PFSK-1 (cell line): ENCODE data around the gene STARD5.

Experiments
- POLR2AphosphoS5 ChIP-seq: IDR thresholded peaks from 2 replicates; pipeline ENCODE4 v1.6.1; 2012; ENCODE audit warnings: low read depth, mild to moderate bottlenecking, control low read depth, low read length, moderate library complexity
- REST ChIP-seq, 2 experiments: IDR thresholded peaks; 2 replicates each; pipeline versions ENCODE4 v1.6.1 to v1.8.0; 2011 to 2012; ENCODE audit warnings: low read depth in 2 of 2, low read length in 2 of 2, control low read depth in 1 of 2, inconsistent platforms in 1 of 2, mild to moderate bottlenecking in 1 of 2, moderate library complexity in 1 of 2; ENCODE audit not compliant: insufficient read depth in 1 of 2
- SIN3A ChIP-seq: IDR thresholded peaks from 2 replicates; pipeline ENCODE4 v1.6.1; 2012; ENCODE audit warnings: mild to moderate bottlenecking, low read length, moderate library complexity, borderline replicate concordance; ENCODE audit not compliant: insufficient read depth
- TAF1 ChIP-seq: IDR thresholded peaks from 2 replicates; pipeline ENCODE4 v1.6.1; 2012; ENCODE audit warnings: low read length, control low read depth, borderline replicate concordance; ENCODE audit not compliant: insufficient read depth

GRCh38 chr15:81299156-81299555 lies 24.8 kb downstream of the STARD5 start:
- no peak for TF ChIP-seq POLR2AphosphoS5
- no peak for TF ChIP-seq SIN3A
- TF ChIP-seq TAF1 = no peak
- no peak for TF ChIP-seq REST (IDR thresholded peaks at IDR 0.05; ENCODE audit: insufficient read depth in 1 of 2, low read depth in 2 of 2, low read length in 2 of 2)
